ENCODE results near the gene SORBS2.

- no peak for TF ChIP-seq POLR2A (IDR thresholded peaks at IDR 0.05)
- no peak for TF ChIP-seq POLR2AphosphoS5 (IDR thresholded peaks at IDR 0.05; ENCODE audit: insufficient read depth in 1 of 2, low read depth in 1 of 2)
- TF ChIP-seq CTCF (IDR thresholded peaks at IDR 0.05): no peak
These were observed 131.4 kb downstream of the SORBS2 start for GRCh38 chr4:185680617-185681016.
